Measurements from ENCODE around the gene MFAP1.

GRCh38 chr15:43794269-43795037, 30.0 kb downstream of the MFAP1 start:
- TF ChIP-seq ZNF331 (CRISPR knock-in tag; IDR thresholded peaks at IDR 0.05; ENCODE audit: low read depth): no peak
- TF ChIP-seq CTCF (conservative IDR thresholded peaks at IDR 0.05; ENCODE audit: low read depth in 2 of 2): no peak
- no peak for TF ChIP-seq EZH2phosphoT487 (IDR thresholded peaks at IDR 0.05; ENCODE audit: unreplicated experiment)
- TF ChIP-seq CREB1 (CRISPR knock-in tag; IDR thresholded peaks at IDR 0.05; ENCODE audit: low read depth): no peak
- TF ChIP-seq POLR2AphosphoS5 (IDR thresholded peaks at IDR 0.05; ENCODE audit: low read depth): no peak
- TF ChIP-seq EZH2 (IDR thresholded peaks at IDR 0.05; ENCODE audit: low read depth, unreplicated experiment): no peak
